Stimulated activated CD8-positive, alpha-beta memory T cell treated with anti-CD3 and anti-CD28 coated beads, Interleukin-15, amount 100 ng/mL, for 24 hours (primary cell): ENCODE data around the gene LHFPL3.

Experiments used
- DNase-seq: peaks from one replicate; pipeline ENCODE4 v3.0.0-alpha.2; 2020; ENCODE audit warnings: low read depth

Gene LHFPL3

DNA sequence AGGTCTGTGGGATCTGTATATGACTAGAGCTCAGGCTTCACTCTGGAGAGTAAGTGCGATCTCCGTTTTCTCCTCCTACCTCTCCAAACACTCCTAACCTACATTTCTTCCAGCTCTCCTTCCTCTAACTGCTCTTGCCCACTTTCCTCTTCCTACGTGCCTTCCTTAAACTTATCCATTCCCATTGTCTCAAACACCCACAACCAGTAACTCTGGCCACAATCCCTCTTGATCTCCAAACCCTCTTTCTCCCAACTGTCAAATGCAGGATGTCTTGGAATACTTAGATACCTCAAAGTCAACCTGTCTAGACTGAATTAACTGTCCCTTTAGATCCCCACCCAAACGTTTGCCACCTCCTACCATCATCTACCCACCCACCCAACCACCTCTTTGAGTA is 471.9 kb downstream of the LHFPL3 start:
- no peak for DNase-seq

DNA sequence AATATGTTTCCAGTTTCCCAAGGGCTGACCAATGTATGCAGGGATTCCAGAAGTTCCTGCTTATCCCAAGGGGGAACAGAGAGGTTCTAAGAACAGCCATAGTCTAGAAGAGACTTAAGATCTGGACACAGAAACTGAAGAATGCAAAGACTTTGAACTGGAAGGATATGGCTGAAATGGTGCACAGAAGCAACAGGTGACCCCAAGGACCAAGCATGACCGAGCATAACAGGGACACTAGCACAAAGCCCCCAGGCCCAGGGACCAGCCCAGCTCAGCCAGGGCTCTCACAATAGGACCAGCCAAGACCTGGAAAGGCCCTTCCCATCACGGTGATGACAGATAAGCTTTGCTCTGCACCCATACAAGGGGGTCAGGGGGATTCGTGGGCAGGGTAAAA is 472.6 kb downstream of the LHFPL3 start:
- DNase-seq: no peak

DNA sequence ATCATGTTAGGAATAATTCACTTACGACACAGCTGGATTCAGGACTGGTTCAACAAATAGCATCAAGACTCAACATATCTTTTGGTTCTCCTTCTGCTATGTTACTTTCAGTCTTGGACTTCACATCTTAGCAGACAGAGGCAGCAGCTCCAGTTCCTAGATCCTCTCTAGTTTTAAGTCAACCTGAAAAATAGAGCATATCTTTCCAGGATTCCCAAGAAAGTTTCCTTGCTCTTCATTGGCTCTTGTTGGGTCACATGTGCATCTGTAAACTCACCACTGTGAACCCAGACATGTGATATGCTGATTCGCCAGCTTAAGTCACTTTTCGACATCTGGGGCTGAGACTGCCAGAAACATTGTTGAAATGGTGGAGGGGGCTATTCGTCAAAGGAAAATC is 475.5 kb downstream of the LHFPL3 start:
- no peak for DNase-seq

DNA sequence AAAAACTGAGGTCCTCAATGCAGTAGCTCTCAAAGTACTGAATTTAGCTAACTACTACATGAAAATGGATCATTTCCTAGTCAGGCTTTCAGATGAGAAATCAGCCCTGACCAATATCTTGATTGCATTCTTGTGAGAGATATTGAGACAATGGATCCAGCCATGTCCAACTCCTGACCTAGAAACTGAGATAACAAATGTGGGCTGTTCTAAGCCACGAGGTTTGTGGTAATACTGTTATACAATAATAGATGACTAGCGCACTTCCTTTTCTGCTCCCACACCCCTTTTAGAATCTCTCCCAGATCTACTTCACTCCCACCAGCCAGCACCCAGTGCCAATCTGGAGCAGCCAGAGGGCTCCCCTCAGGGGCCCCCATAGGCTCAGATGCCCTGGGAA is 476.3 kb downstream of the LHFPL3 start:
- no peak for DNase-seq

DNA sequence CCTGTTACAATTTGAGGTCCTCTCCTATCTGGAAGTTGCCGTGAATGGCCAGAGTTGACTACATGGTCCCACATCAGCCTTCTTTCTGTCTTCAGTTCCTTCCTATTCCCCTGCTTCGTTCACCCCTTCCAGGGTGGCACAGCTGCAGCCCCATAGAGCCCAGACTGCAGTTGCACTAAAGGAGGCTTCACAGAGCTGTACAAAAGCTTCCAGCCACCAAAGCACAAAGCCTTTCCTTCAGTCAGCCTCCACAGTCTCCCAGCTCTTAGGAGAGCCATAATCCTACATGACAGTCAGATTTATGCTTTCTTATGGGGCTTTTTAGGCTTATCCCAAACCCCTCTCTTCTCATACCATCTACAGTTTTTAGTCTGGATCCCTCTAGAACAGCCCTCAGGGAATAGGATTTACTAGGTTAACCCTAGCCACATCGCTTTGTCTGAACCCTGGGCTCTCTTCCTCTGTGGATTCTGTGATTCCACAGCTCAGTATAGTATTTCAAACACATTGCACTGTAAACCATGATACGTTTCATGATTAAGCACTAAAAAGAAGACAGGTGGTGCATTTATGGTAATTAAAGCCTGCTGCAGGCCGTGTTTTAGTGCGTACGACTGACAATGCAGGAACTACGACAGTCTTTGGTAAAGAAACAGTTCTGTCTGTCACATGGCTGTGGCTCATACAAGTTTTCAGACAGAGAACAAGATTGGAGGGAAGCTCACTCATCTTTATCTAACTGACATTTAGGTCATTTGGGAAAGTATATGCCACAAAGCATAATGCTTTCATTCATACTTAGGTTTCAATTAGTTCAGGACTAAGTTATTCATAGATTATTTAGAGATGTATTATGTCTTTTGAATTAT is 477.3 kb downstream of the LHFPL3 start:
- DNase-seq: no peak

DNA sequence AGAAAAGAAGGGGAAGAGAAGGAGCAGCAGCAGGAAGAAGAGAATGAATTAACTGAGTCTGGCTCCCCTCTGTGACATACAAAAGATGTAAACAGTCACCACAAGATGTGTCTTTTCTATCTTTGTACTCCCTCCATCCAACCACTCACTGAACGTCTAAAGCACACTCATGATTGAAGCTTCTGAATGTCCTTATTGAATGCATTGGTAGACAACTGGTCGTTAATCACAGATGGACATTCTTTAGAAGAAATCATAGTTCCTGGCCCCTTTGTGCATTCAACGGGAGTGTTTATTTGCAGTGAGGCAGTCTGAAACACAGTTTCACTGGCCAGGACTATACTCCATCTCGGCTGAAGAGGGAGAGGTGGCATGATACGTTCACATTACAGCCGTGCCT is 479.3 kb downstream of the LHFPL3 start:
- DNase-seq: no peak

DNA sequence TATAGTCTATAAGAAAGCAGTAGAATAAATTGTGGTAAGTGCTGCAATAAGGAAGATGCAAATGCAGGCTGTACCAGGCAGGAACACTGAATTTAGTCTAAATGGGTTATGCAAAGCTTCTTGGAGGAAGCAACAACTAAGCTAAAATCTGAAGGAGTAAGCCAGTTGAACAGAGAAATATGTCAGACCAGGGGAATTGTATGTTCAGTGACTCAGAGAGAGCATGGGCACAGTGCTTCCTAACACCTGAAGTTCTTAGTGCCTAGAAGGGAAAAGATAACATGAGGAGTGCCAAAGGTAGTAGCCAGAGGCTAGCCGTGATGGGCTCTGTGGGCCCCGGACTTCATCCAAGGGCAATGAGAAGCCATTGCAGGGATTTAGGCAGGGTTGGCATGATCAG is 481.5 kb downstream of the LHFPL3 start:
- DNase-seq: no peak

DNA sequence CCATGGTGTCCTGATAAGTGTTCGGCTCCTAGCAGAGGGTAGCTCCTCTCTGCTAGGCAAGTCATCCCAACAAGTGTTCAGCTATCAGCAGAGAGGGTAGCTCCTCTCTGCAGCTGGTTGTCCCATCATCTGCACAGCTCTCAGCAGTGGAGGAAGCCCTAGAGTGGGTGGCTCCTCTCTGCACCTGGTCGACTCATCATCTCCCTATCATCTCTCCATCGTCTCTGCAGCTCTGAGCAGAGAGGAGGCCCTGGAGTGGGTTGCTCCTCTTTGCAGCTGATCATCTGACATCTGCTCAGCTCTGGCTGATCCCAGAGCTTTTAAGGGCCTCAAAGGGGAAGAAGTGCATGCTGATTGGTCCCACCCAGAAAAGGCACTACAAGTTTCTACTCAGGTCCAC is 485.7 kb downstream of the LHFPL3 start:
- no peak for DNase-seq

DNA sequence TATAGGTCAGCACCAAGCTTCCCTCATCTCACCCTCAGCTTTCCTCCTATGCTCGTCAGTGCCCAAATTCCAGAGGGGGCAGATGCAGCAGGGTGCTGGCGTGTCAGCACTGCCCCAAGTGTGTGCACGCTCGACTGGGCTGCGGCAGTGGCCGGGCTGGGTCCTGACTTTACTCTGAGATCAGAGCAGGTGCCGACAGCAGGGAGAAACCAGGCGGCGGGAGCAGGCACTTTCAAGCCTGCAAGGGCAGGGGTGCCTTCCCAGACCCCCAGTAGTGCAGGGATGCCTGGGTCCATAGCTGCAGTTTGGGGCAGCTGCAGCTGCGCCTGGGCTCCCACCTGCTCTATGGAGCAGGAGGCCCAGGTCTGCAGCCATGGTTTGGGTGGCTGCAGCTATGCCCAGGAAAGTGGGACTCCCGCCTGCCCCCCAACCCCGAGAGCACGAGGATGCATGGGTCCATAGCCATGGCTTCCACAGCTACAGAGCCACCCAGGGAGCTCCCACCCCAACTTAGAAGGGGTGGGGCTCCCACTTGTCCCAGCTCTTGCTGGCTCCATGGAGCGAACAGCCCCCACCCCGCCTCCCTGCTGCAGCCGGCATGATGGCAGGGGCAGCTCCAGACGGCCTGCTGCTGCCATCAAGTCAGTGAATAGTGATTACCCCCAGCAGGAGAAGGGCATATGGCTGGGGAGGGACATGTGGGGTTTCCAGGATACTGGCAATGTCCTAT is 486.4 kb downstream of the LHFPL3 start:
- no peak for DNase-seq

DNA sequence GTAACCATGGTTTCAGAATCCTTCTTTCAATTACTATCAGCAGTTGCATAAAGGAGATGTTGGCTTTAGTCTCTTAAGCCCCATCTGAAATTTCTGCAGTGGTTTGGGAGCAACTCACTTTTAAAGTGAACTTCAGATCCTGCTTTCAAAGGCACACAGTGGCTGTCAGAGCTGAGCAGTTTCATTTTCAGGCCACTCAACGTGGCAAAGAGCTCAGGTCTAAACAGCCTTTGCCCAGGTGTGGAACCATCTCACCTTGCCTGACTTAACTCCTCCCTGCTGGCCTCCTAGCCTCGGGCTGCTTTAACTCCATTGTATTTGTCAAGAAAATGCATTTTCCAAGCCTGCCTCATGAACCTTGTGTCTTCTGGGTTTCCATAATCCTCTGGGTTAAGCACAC is 488.1 kb downstream of the LHFPL3 start:
- no peak for DNase-seq

DNA sequence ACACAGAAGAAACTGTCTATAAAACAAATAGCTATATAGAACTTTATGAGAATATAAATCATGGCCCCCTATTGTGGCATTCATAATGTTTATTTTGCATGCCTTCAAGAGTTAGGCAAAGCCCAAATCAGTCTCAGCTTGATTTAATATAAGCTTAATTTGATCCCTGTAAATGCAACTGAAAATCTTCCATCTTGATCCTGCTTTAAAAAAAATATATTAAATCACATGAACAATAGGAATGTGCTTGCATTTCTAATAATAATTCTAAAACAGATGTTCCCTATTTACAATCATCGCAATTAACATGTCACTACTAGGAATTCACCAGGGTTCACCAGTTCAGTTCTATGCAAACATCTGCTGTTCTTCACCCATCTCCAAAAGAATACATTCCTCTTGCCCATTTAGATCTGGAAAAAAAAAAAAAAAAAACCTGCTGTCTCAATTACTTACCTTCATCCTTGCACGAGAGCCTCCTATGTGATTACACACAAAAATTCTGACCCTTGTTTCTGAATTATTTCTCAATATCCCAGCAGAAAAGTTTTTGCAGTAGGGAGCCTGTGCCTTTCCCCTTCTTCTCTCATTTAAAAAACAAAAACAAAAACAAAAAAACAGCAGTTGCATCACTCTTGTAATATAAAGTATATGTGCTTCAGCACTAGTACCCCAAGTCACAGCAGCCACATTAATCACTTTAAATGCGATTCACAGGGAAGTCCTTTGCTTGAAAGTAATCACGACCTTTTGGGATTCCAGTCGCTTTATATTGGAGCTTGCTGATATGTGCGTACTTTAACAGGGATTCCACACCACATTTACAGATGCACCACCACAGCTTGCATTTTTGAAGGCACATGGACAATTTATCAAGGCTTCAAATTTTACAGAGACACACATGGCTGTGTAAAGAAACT is 490.8 kb downstream of the LHFPL3 start:
- DNase-seq: no peak

DNA sequence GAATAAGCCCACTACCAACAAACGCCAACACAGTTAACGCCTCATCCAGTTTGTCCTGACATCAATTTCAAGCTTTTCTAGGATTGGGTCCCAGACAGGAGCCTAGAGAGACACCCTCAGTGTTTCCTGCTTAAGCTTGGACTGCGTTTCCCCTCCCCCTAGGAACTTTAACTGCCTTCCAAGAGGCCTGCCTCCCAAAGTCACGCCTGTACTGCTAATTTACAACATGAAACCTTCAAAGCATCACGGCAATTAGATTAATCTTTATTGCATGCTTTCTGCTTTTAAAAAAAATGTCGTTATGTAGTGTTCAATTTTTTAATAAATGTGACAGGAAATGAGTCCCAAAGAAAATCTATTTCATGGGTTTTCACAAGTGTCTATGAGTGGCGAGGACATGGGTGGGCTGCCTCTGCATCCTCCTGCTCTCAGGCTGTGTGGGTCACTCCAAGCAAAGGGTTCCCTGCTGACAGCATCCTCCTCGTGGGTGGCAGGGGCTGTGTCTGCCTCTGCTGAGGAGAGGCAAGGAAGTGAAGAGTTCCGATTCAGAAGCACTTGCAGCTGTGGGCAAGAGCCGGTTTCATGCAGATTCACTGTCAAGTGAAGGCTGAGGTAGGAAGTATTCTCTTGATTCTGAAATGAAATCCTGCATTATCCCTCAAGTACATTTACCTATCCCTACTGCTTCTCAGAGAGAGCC is 492.6 kb downstream of the LHFPL3 start:
- DNase-seq: no peak

DNA sequence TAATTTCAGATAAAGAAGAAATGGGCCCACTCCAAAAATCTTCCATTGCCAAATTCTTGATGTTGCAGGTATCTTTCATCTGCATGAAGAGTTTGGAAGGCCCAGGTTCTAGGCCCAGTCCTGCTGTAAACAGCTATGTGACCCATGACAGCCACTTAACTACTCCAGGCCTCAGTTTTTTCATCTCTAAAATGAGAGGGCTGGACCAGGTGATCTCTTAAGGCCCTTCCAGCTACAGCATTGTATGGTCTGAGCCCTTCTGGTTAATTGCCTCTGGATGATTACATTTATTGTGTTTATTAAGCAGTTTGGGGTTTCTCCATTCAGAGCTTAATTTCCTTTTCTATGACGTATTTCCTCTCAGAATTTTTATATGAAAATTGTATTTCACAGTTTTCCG is 494.8 kb downstream of the LHFPL3 start:
- DNase-seq: no peak

DNA sequence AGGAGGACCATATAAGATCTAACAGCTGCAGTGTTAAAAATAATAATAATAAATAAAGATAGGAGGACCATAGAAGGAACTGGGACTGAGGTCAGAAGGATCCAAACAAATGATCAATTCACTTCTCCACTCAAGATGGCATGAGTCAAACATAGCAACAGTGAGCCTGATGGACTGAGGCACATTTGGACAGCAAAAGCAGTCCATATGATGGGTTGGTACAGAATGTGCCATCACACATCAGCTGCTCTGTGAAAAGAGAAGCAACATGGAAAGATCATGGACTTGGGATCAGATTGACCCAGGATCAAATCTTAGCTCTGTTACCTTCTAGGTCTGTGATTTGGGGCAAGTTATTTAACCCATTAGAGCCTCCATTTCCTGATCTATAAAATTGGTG is 496.7 kb downstream of the LHFPL3 start:
- DNase-seq: no peak

DNA sequence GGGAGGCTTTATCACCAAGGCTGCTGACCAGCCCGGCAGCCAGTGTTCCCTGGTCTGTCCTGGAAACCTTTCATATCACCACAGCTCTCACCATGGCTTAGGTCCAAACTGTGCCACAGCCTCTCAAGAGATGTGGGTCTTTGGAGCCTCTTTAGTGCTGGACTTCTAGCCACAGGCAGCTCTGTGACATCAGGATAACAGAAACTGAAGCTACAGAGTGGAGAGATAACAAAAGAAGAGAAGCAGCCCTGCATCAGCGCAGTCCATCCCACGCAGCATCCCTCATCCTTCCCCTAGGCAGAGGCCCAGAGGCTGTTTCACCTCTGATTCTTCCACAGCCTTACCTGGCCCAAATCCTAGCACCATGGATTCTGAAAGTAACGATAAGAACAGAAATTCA is 497.7 kb downstream of the LHFPL3 start:
- no peak for DNase-seq

DNA sequence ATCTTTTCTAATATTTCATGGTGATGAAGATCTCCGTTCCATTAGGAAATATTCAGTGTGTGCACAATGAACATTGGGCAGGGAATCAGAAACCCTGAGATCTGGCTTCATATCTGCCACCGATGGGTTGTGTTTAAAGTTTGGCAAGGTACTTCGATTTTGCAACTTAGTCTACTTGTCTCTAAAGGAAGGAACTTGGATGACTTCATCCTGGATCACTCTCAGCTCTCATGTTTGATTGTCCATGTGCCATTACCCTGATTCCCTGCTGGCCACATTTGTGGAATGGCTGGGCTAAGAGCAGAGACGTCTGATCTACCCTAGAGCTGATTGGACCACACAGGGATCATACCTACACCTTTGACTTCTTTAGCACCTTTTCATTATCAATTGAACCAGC is 508.6 kb downstream of the LHFPL3 start:
- DNase-seq: no peak

DNA sequence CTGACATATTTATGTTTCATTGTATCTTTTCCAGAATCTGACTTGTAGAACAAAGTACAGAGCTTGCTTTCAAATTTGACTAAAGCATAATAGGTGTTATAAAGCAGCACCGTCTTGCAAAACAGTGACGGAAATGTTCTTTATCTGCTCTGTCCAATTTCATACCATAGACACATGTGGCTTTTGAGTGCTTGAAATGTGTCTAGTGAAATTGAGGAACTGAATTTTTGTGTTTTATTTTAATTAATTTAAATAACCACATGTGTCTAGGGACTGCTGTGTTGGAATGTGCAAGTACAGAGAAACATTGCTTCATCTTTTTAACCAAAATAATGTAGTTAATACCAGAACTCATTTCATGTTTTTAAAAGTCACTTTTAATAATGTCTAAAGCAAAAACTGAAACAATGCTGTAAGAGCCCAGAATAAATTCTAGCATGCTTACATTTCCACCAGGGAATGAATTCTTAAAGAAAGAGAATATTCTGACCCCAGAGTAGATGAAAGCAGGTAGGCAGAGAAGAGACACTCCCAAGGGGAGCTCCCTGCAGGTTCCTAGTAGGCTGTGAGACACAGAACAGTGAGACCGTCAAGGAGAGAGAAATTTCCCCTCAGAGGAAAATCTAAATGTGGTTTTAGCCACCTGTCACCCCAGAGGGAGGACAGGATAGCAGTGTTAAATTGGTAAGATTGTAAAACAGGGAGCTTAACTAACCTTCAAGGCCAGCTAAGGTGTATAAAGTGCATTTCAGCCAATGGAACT is 510.3 kb downstream of the LHFPL3 start:
- DNase-seq: no peak

DNA sequence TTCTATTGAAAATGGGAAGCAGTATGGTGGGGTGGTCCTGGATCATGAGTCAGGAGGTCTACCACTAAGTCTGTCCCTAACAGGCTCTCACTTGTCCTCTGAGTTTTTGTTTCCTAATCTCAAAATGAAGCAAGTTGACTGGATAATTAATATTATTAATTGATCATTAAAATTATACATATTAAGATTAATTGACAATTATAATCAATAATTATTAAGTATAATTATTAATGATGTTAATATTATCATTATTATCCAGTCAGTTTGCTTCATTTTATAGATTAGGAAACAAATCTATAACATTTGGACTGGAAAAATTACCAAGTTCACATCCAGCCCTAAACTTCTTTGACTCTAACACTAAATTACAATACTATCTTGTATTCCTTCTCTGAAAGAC is 511.4 kb downstream of the LHFPL3 start:
- no peak for DNase-seq

DNA sequence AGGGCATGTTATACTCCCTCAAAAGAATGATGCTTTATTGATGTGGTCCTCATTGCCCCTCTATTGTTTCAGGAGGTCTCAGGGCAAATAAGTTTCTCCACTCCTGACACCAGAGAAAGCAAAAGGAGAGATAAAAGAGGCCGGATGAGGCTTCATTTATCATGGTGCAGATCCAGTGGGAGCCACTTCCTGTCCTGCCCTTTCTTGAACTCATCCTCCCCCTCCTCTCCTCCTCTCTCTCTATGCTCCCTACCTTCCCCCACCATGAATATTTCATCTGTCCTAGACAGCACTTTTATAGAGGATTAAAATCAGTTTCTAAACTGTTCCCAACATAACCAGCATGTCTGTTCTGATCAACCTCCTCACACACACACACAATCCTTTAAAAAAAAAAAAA is 513.4 kb downstream of the LHFPL3 start:
- DNase-seq: no peak

DNA sequence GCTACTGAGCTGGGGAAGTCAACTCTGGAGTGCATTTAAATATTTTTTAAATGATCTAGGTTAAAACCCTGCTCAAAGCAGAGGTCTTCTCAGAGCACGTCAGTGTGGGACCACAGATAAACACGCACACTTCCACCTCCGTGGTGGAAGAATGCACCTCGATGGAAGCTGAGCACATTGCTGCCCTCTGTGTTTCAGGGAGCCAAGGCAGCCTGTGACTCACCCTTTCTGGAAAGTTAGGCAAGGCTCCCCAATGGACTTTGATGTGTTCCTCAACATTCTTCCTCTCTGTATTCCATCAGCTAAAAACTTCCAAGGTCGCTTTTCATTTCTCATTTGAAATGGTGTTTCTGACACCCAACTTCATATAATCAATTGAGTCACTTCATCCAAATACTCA is 514.8 kb downstream of the LHFPL3 start:
- DNase-seq: no peak

DNA sequence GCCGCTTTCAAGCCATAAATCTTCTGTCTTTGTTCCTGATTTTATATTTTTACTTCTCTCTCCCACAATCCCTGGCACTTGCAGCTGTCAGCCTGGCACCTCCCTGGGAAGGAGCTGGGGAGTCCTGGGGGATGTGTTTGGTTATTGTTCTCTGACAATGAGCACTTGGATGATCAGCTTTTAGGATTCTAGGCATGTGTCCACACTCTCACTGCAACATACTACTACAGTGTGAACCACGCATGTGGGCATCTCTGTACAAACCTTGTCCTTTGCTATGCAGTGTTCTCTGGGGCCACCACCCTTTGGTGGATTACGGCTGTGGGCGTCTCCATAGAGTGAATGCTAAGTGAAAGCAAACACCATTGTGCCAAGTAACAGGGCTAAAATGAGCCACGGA is 517.2 kb downstream of the LHFPL3 start:
- no peak for DNase-seq
